Measurements from ENCODE around the gene FAM241A.

FAM241A gene

GRCh38 chr4:112183252-112183651, 38.0 kb downstream of the FAM241A start:
- no peak overlapping the region for H3K4me3 ChIP-seq (ENCODE audit: low read depth in 1 of 5, low read length in 5 of 5)
- peaks cover 0 to 10% (median 7%) of the 10 kb centered on the region in 5 donors for H3K36me3 ChIP-seq (ENCODE audit: control insufficient read depth in 5 of 5, insufficient read depth in 5 of 5, low read length in 5 of 5)
- H3K9ac ChIP-seq (ENCODE audit: low read length in 5 of 5): no peak overlapping the region
- H3K9me3 ChIP-seq (ENCODE audit: control insufficient read depth in 5 of 5, low read length in 5 of 5): no peaks in the 10 kb centered on the region
- H3K27ac ChIP-seq (ENCODE audit: low read depth, low read length): no peak overlapping the region
- no peaks in the 10 kb centered on the region for H3K27me3 ChIP-seq (ENCODE audit: control insufficient read depth in 5 of 5, insufficient read depth in 4 of 5, low read length in 5 of 5)
- H3K4me1 ChIP-seq (ENCODE audit: control insufficient read depth in 5 of 5, insufficient read depth in 5 of 5, low read length in 5 of 5): peaks cover 0 to 6% (median 5%) of the 10 kb centered on the region in 5 donors

- no peaks in the 10 kb centered on the region for H3K27me3 ChIP-seq (ENCODE audit: control insufficient read depth in 5 of 5, insufficient read depth in 4 of 5, low read length in 5 of 5)
- no peak overlapping the region for H3K4me3 ChIP-seq (ENCODE audit: low read depth in 1 of 5, low read length in 5 of 5)
- H3K27ac ChIP-seq (ENCODE audit: low read depth, low read length): no peak overlapping the region
- no peak overlapping the region for H3K9ac ChIP-seq (ENCODE audit: low read length in 5 of 5)
- H3K4me1 ChIP-seq (ENCODE audit: control insufficient read depth in 5 of 5, insufficient read depth in 5 of 5, low read length in 5 of 5): peaks cover 0 to 6% (median 5%) of the 10 kb centered on the region in 5 donors
- no peaks in the 10 kb centered on the region for H3K9me3 ChIP-seq (ENCODE audit: control insufficient read depth in 5 of 5, low read length in 5 of 5)
- H3K36me3 ChIP-seq (ENCODE audit: control insufficient read depth in 5 of 5, insufficient read depth in 5 of 5, low read length in 5 of 5): peaks cover 0 to 10% (median 7%) of the 10 kb centered on the region in 5 donors
These were observed 39.2 kb downstream of the FAM241A start for GRCh38 chr4:112184438-112184837.

GRCh38 chr4:112185334-112185733, 40.1 kb downstream of the FAM241A start:
- Histone ChIP-seq H3K27me3 (ENCODE audit: control insufficient read depth in 5 of 5, insufficient read depth in 4 of 5, low read length in 5 of 5) (no peaks in the 10 kb centered on the region), H3K9me3 (ENCODE audit: control insufficient read depth in 5 of 5, low read length in 5 of 5) (no peaks in the 10 kb centered on the region), H3K9ac (ENCODE audit: low read length in 5 of 5) (no peak overlapping the region), H3K27ac (ENCODE audit: low read depth, low read length) (no peak overlapping the region), H3K4me1 (ENCODE audit: control insufficient read depth in 5 of 5, insufficient read depth in 5 of 5, low read length in 5 of 5) (peaks cover 0 to 6% (median 5%) of the 10 kb centered on the region in 5 donors), H3K36me3 (ENCODE audit: control insufficient read depth in 5 of 5, insufficient read depth in 5 of 5, low read length in 5 of 5) (peaks cover 0 to 15% (median 7%) of the 10 kb centered on the region in 5 donors), H3K4me3 (ENCODE audit: low read depth in 1 of 5, low read length in 5 of 5) (no peak overlapping the region)

GRCh38 chr4:112185740-112186670, 40.8 kb downstream of the FAM241A start:
- H3K27me3 ChIP-seq (ENCODE audit: control insufficient read depth in 5 of 5, insufficient read depth in 4 of 5, low read length in 5 of 5): no peaks in the 10 kb centered on the region
- no peak overlapping the region for H3K4me3 ChIP-seq (ENCODE audit: low read depth in 1 of 5, low read length in 5 of 5)
- no peaks in the 10 kb centered on the region for H3K9me3 ChIP-seq (ENCODE audit: control insufficient read depth in 5 of 5, low read length in 5 of 5)
- H3K9ac ChIP-seq (ENCODE audit: low read length in 5 of 5): no peak overlapping the region
- H3K27ac ChIP-seq (ENCODE audit: low read depth, low read length): no peak overlapping the region
- peaks cover 2 to 17% (median 7%) of the 10 kb centered on the region in 5 donors for H3K36me3 ChIP-seq (ENCODE audit: control insufficient read depth in 5 of 5, insufficient read depth in 5 of 5, low read length in 5 of 5)
- peaks cover 0 to 11% (median 6%) of the 10 kb centered on the region in 5 donors for H3K4me1 ChIP-seq (ENCODE audit: control insufficient read depth in 5 of 5, insufficient read depth in 5 of 5, low read length in 5 of 5)

- H3K4me3 ChIP-seq (ENCODE audit: low read depth in 1 of 5, low read length in 5 of 5): no peak overlapping the region
- no peaks in the 10 kb centered on the region for H3K27me3 ChIP-seq (ENCODE audit: control insufficient read depth in 5 of 5, insufficient read depth in 4 of 5, low read length in 5 of 5)
- no peaks in the 10 kb centered on the region for H3K9me3 ChIP-seq (ENCODE audit: control insufficient read depth in 5 of 5, low read length in 5 of 5)
- H3K36me3 ChIP-seq (ENCODE audit: control insufficient read depth in 5 of 5, insufficient read depth in 5 of 5, low read length in 5 of 5): peaks cover 2 to 17% (median 4%) of the 10 kb centered on the region in 5 donors
- H3K27ac ChIP-seq (ENCODE audit: low read depth, low read length): no peak overlapping the region
- H3K4me1 ChIP-seq (ENCODE audit: control insufficient read depth in 5 of 5, insufficient read depth in 5 of 5, low read length in 5 of 5): peaks cover 0 to 11% (median 4%) of the 10 kb centered on the region in 5 donors
- H3K9ac ChIP-seq (ENCODE audit: low read length in 5 of 5): no peak overlapping the region
These were observed 44.5 kb downstream of the FAM241A start for GRCh38 chr4:112189754-112190153.

GRCh38 chr4:112190684-112191083, 45.4 kb downstream of the FAM241A start:
- no peaks in the 10 kb centered on the region for H3K27me3 ChIP-seq (ENCODE audit: control insufficient read depth in 5 of 5, insufficient read depth in 4 of 5, low read length in 5 of 5)
- no peaks in the 10 kb centered on the region for H3K9me3 ChIP-seq (ENCODE audit: control insufficient read depth in 5 of 5, low read length in 5 of 5)
- H3K4me3 ChIP-seq (ENCODE audit: low read depth in 1 of 5, low read length in 5 of 5): no peak overlapping the region
- peaks cover 2 to 17% (median 4%) of the 10 kb centered on the region in 5 donors for H3K36me3 ChIP-seq (ENCODE audit: control insufficient read depth in 5 of 5, insufficient read depth in 5 of 5, low read length in 5 of 5)
- H3K4me1 ChIP-seq (ENCODE audit: control insufficient read depth in 5 of 5, insufficient read depth in 5 of 5, low read length in 5 of 5): peaks cover 0 to 11% (median 4%) of the 10 kb centered on the region in 5 donors
- no peak overlapping the region for H3K27ac ChIP-seq (ENCODE audit: low read depth, low read length)
- no peak overlapping the region for H3K9ac ChIP-seq (ENCODE audit: low read length in 5 of 5)

- no peak overlapping the region for H3K9ac ChIP-seq (ENCODE audit: low read length in 5 of 5)
- H3K36me3 ChIP-seq (ENCODE audit: control insufficient read depth in 5 of 5, insufficient read depth in 5 of 5, low read length in 5 of 5): no peaks in the 10 kb centered on the region
- H3K27me3 ChIP-seq (ENCODE audit: control insufficient read depth in 5 of 5, insufficient read depth in 4 of 5, low read length in 5 of 5): no peaks in the 10 kb centered on the region
These were observed 51.2 kb downstream of the FAM241A start for GRCh38 chr4:112196461-112196860.

GRCh38 chr4:112199041-112199440, 53.8 kb downstream of the FAM241A start:
- Histone ChIP-seq H3K9me3 (ENCODE audit: control insufficient read depth in 5 of 5, low read length in 5 of 5) (no peaks in the 10 kb centered on the region), H3K27me3 (ENCODE audit: control insufficient read depth in 5 of 5, insufficient read depth in 4 of 5, low read length in 5 of 5) (no peaks in the 10 kb centered on the region), H3K9ac (ENCODE audit: low read length in 5 of 5) (no peak overlapping the region), H3K4me1 (ENCODE audit: control insufficient read depth in 5 of 5, insufficient read depth in 5 of 5, low read length in 5 of 5) (no peaks in the 10 kb centered on the region), H3K4me3 (ENCODE audit: low read depth in 1 of 5, low read length in 5 of 5) (no peak overlapping the region), H3K36me3 (ENCODE audit: control insufficient read depth in 5 of 5, insufficient read depth in 5 of 5, low read length in 5 of 5) (no peaks in the 10 kb centered on the region), H3K27ac (ENCODE audit: low read depth, low read length) (no peak overlapping the region)

More at GRCh38 chr4:112196461-112196860, 51.2 kb downstream of the FAM241A start:
- Histone ChIP-seq H3K27ac (ENCODE audit: low read depth, low read length) (no peak overlapping the region), H3K9me3 (ENCODE audit: control insufficient read depth in 5 of 5, low read length in 5 of 5) (no peaks in the 10 kb centered on the region), H3K4me3 (ENCODE audit: low read depth in 1 of 5, low read length in 5 of 5) (no peak overlapping the region), H3K4me1 (ENCODE audit: control insufficient read depth in 5 of 5, insufficient read depth in 5 of 5, low read length in 5 of 5) (no peaks in the 10 kb centered on the region)

GRCh38 chr4:112201915-112202505, 56.8 kb downstream of the FAM241A start:
- Histone ChIP-seq H3K4me3 (ENCODE audit: low read depth in 1 of 5, low read length in 5 of 5) (no peak overlapping the region), H3K36me3 (ENCODE audit: control insufficient read depth in 5 of 5, insufficient read depth in 5 of 5, low read length in 5 of 5) (no peaks in the 10 kb centered on the region), H3K27me3 (ENCODE audit: control insufficient read depth in 5 of 5, insufficient read depth in 4 of 5, low read length in 5 of 5) (no peaks in the 10 kb centered on the region), H3K9me3 (ENCODE audit: control insufficient read depth in 5 of 5, low read length in 5 of 5) (no peaks in the 10 kb centered on the region), H3K9ac (ENCODE audit: low read length in 5 of 5) (no peak overlapping the region), H3K27ac (ENCODE audit: low read depth, low read length) (no peak overlapping the region), H3K4me1 (ENCODE audit: control insufficient read depth in 5 of 5, insufficient read depth in 5 of 5, low read length in 5 of 5) (no peaks in the 10 kb centered on the region)

- no peaks in the 10 kb centered on the region for H3K27me3 ChIP-seq (ENCODE audit: control insufficient read depth in 5 of 5, insufficient read depth in 4 of 5, low read length in 5 of 5)
- H3K9ac ChIP-seq (ENCODE audit: low read length in 5 of 5): no peak overlapping the region
- no peak overlapping the region for H3K4me3 ChIP-seq (ENCODE audit: low read depth in 1 of 5, low read length in 5 of 5)
- no peaks in the 10 kb centered on the region for H3K36me3 ChIP-seq (ENCODE audit: control insufficient read depth in 5 of 5, insufficient read depth in 5 of 5, low read length in 5 of 5)
- H3K27ac ChIP-seq (ENCODE audit: low read depth, low read length): no peak overlapping the region
- H3K9me3 ChIP-seq (ENCODE audit: control insufficient read depth in 5 of 5, low read length in 5 of 5): no peaks in the 10 kb centered on the region
- H3K4me1 ChIP-seq (ENCODE audit: control insufficient read depth in 5 of 5, insufficient read depth in 5 of 5, low read length in 5 of 5): no peaks in the 10 kb centered on the region
These were observed 58.3 kb downstream of the FAM241A start for GRCh38 chr4:112203593-112203992.

Data from subcutaneous abdominal adipose tissue (tissue), 5 donors.